ENCODE measurements around the gene ACSF2. TPM values are rescaled to one million over a fixed set of nuclear protein-coding genes. Genes with fewer than 3 reads are reported as not detected.

Gene ACSF2
- total RNA-seq, 3 donors from 2014 or later (not counting 1 experiment from before 2014, with no cell fraction given): 24.2 to 40.6 (median 25.8) TPM

- Histone ChIP-seq H3K9me3 (ENCODE audit: control insufficient read depth, insufficient read depth, low read length) (no peaks in the 10 kb centered on the region), H3K27me3 (ENCODE audit: control insufficient read depth, insufficient read depth, low read length) (no peaks in the 10 kb centered on the region), H3K27ac (ENCODE audit: low read length) (no peak overlapping the region), H3K36me3 (ENCODE audit: control insufficient read depth, insufficient read depth, low read length) (no peaks in the 10 kb centered on the region), H3K4me1 (ENCODE audit: control insufficient read depth, insufficient read depth, low read length) (no peaks in the 10 kb centered on the region), H3K4me3 (ENCODE audit: low read length) (no peak overlapping the region)
- WGBS (ENCODE audit: insufficient coverage): 87% methylated on average over 6 of the region's 6 CpGs
- H3K4me1 Mint-ChIP-seq: no peaks in the 10 kb centered on the region
- TF ChIP-seq, protein P1, sequence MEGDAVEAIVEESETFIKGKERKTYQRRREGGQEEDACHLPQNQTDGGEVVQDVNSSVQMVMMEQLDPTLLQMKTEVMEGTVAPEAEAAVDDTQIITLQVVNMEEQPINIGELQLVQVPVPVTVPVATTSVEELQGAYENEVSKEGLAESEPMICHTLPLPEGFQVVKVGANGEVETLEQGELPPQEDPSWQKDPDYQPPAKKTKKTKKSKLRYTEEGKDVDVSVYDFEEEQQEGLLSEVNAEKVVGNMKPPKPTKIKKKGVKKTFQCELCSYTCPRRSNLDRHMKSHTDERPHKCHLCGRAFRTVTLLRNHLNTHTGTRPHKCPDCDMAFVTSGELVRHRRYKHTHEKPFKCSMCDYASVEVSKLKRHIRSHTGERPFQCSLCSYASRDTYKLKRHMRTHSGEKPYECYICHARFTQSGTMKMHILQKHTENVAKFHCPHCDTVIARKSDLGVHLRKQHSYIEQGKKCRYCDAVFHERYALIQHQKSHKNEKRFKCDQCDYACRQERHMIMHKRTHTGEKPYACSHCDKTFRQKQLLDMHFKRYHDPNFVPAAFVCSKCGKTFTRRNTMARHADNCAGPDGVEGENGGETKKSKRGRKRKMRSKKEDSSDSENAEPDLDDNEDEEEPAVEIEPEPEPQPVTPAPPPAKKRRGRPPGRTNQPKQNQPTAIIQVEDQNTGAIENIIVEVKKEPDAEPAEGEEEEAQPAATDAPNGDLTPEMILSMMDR (IDR thresholded peaks at IDR 0.05): no peak
- no peak overlapping the region for H3K27ac Mint-ChIP-seq
- H3K4me3 Mint-ChIP-seq: no peak overlapping the region
- H3K27me3 Mint-ChIP-seq (ENCODE audit: low read depth in 2 of 2): peaks cover 0 to 11% of the 10 kb centered on the region in 2 donors
- intact Hi-C loops (cut with micrococcal nuclease): no loop called here
- H3K36me3 Mint-ChIP-seq: no peaks in the 10 kb centered on the region
- DNase-seq (no peak), ATAC-seq (no peak)
- H3K9me3 Mint-ChIP-seq: no peaks in the 10 kb centered on the region
Observed at GRCh38 chr17:50514936-50515702, 89.1 kb downstream of the ACSF2 start.

GRCh38 chr17:50517011-50517410 lies 91.0 kb downstream of the ACSF2 start:
- ATAC-seq (no peak), DNase-seq (no peak)
- Histone ChIP-seq H3K9me3 (ENCODE audit: control insufficient read depth, insufficient read depth, low read length) (no peaks in the 10 kb centered on the region), H3K27me3 (ENCODE audit: control insufficient read depth, insufficient read depth, low read length) (no peaks in the 10 kb centered on the region), H3K4me1 (ENCODE audit: control insufficient read depth, insufficient read depth, low read length) (no peaks in the 10 kb centered on the region), H3K27ac (ENCODE audit: low read length) (no peak overlapping the region), H3K36me3 (ENCODE audit: control insufficient read depth, insufficient read depth, low read length) (no peaks in the 10 kb centered on the region), H3K4me3 (ENCODE audit: low read length) (no peak overlapping the region)
- H3K27ac Mint-ChIP-seq: no peak overlapping the region
- H3K27me3 Mint-ChIP-seq (ENCODE audit: low read depth in 2 of 2): peaks cover 0 to 6% of the 10 kb centered on the region in 2 donors
- H3K9me3 Mint-ChIP-seq: no peaks in the 10 kb centered on the region
- 86% methylated on average over 4 of the region's 4 CpGs for WGBS (ENCODE audit: insufficient coverage)
- no peaks in the 10 kb centered on the region for H3K4me1 Mint-ChIP-seq
- intact Hi-C loops (cut with micrococcal nuclease): no loop called here
- no peak overlapping the region for H3K4me3 Mint-ChIP-seq
- no peaks in the 10 kb centered on the region for H3K36me3 Mint-ChIP-seq
- TF ChIP-seq, protein P1 (IDR thresholded peaks at IDR 0.05): no peak

DNA sequence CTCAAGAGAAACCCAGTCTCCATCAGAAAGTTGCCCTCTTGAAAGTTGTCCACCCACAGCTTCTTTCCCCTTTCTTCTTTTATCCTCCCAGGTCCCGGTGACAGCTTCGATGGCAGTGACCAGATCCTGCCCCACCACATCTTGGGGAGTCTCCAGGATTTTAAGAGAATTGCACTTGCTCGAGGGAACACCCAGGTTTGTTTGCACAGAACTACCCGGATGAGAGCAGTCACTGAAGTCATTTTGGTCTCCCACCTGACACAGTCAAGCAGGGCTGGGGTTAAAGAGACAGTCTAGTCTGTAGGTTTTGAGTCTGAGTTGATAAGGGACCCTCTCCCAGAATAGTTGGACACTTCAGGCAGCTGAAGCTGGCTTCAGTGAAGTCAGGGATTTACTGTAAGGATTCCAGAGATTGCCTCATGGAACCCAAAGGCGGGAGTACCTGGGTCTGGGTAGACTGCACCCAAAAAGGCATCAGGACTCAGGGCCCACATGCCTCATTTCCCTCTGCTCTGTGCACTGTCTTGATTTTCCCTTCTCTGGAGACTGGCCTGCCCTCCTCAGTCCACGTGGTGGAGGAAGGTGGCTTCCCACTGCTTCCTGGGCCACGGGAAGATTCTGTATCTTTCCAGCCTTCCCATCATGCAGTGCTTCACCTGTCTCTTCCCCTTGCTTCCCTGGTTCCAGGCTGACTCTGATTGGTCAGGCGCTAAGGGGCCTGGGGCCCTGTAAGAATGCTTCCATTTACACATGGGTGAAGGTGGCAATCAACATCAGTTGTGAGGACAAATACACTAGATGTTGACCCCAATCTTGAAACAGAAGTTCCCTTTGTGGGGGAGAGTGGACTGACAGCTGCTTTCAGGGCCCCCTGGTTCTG lies 91.7 kb downstream of the ACSF2 start:
- Mint-ChIP-seq H3K27ac (no peak overlapping the region), H3K4me1 (no peaks in the 10 kb centered on the region), H3K36me3 (no peaks in the 10 kb centered on the region), H3K4me3 (no peak overlapping the region), H3K27me3 (ENCODE audit: low read depth in 2 of 2) (peaks cover 0 to 6% of the 10 kb centered on the region in 2 donors), H3K9me3 (no peaks in the 10 kb centered on the region)
- H3K4me3 ChIP-seq (ENCODE audit: low read length): no peak overlapping the region
- H3K9me3 ChIP-seq (ENCODE audit: control insufficient read depth, insufficient read depth, low read length): no peaks in the 10 kb centered on the region
- intact Hi-C loops (cut with micrococcal nuclease): no loop called here
- no peaks in the 10 kb centered on the region for H3K27me3 ChIP-seq (ENCODE audit: control insufficient read depth, insufficient read depth, low read length)
- WGBS (ENCODE audit: insufficient coverage): 87% methylated on average over 8 of the region's 8 CpGs
- no peak for ATAC-seq
- H3K36me3 ChIP-seq (ENCODE audit: control insufficient read depth, insufficient read depth, low read length): no peaks in the 10 kb centered on the region
- H3K4me1 ChIP-seq (ENCODE audit: control insufficient read depth, insufficient read depth, low read length): no peaks in the 10 kb centered on the region
- TF ChIP-seq, protein P1 (IDR thresholded peaks at IDR 0.05): no peak
- no peak for DNase-seq
- no peak overlapping the region for H3K27ac ChIP-seq (ENCODE audit: low read length)

All from natural killer cell (primary cell).